ENCODE data around the gene CSGALNACT2. TPM values are rescaled to one million over a fixed set of nuclear protein-coding genes. Genes with fewer than 3 reads are reported as not detected.

The CSGALNACT2 gene
- polyA plus RNA-seq, 1 of the 3 experiments (the other 2 are of a cell fraction) = 11.5 TPM

DNA sequence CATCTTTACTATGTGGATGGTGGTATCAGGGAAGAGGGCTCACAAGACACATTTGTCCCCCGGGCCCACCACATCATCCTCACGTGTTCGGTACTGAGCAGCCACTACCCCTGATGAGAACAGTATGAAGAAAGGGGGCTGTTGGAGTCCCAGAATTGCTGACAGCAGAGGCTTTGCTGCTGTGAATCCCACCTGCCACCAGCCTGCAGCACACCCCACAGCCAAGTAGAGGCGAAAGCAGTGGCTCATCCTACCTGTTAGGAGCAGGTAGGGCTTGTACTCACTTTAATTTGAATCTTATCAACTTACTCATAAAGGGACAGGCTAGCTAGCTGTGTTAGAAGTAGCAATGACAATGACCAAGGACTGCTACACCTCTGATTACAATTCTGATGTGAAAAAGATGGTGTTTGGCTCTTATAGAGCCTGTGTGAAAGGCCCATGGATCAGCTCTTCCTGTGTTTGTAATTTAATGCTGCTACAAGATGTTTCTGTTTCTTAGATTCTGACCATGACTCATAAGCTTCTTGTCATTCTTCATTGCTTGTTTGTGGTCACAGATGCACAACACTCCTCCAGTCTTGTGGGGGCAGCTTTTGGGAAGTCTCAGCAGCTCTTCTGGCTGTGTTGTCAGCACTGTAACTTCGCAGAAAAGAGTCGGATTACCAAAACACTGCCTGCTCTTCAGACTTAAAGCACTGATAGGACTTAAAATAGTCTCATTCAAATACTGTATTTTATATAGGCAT, 9.1 kb upstream of the CSGALNACT2 start:
- peaks cover 4 to 36% of the 10 kb centered on the region in 2 experiments; a peak in 3 of 4 replicates for H3K4me1 ChIP-seq (ENCODE audit: control insufficient read depth in 1 of 2, insufficient read depth in 2 of 2, low read depth in 1 of 2, low read length in 1 of 2)
- TF ChIP-seq POLR2AphosphoS5 (IDR thresholded peaks at IDR 0.05; ENCODE audit: low read depth, low read length) (peak; percentile 60; the same call in 1 of the 2 replicates), GATA2 (CRISPR knock-in tag; IDR thresholded peaks at IDR 0.05) (no peak), MAX (IDR thresholded peaks at IDR 0.05; ENCODE audit: low read depth) (peak; percentile 59; the same call in 1 of the 2 replicates), RFX5 (IDR thresholded peaks at IDR 0.05; ENCODE audit: low read length) (no peak), EP300 (IDR thresholded peaks at IDR 0.05; ENCODE audit: borderline replicate concordance in 1 of 2, low read depth in 1 of 2, low read length in 1 of 2) (peak in 1 of 2 experiments; percentile 46; a peak in 1 of 4 replicates), REST (IDR thresholded peaks at IDR 0.05; ENCODE audit: low read depth, low read length) (0 out of 2 replicates have a peak, but pooled peaks have one; percentile 26), TEAD4 (IDR thresholded peaks at IDR 0.05; ENCODE audit: borderline replicate concordance, insufficient read depth) (peak; percentile 50; the same call in 1 of the 2 replicates), FOSL2 (IDR thresholded peaks at IDR 0.05; ENCODE audit: borderline replicate concordance, low read depth) (peak; percentile 85), TAF1 (IDR thresholded peaks at IDR 0.05; ENCODE audit: borderline replicate concordance, low read depth, low read length) (peak; percentile 27; the same call in 1 of the 2 replicates), TCF12 (IDR thresholded peaks at IDR 0.05) (peak; percentile 93), JUND (IDR thresholded peaks at IDR 0.05) (peak; percentile 83), ELF1 (IDR thresholded peaks at IDR 0.05) (no peak), RXRA (IDR thresholded peaks at IDR 0.05; ENCODE audit: borderline replicate concordance, low read depth) (no peak)
- TF ChIP-seq, protein P1, sequence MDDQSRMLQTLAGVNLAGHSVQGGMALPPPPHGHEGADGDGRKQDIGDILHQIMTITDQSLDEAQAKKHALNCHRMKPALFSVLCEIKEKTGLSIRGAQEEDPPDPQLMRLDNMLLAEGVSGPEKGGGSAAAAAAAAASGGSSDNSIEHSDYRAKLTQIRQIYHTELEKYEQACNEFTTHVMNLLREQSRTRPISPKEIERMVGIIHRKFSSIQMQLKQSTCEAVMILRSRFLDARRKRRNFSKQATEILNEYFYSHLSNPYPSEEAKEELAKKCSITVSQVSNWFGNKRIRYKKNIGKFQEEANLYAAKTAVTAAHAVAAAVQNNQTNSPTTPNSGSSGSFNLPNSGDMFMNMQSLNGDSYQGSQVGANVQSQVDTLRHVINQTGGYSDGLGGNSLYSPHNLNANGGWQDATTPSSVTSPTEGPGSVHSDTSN (IDR thresholded peaks at IDR 0.05) = peak; percentile 80
- TF ChIP-seq, protein P2, sequence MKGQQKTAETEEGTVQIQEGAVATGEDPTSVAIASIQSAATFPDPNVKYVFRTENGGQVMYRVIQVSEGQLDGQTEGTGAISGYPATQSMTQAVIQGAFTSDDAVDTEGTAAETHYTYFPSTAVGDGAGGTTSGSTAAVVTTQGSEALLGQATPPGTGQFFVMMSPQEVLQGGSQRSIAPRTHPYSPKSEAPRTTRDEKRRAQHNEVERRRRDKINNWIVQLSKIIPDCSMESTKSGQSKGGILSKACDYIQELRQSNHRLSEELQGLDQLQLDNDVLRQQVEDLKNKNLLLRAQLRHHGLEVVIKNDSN (IDR thresholded peaks at IDR 0.05; ENCODE audit: borderline replicate concordance, low read depth) = no peak
- H3K9me3 ChIP-seq = no peaks in the 10 kb centered on the region
- H3K9ac ChIP-seq = no peak overlapping the region
- CTCF ChIA-PET = no interaction called here
- no peaks in the 10 kb centered on the region for H4K20me1 ChIP-seq (ENCODE audit: insufficient read depth)
- no peak overlapping the region for H3K4me3 ChIP-seq (ENCODE audit: low read depth in 2 of 2, low read length in 1 of 2)
- H3K27me3 ChIP-seq (ENCODE audit: insufficient read depth) = no peaks in the 10 kb centered on the region
- peak overlapping the region; percentile 72 to 86 for H3K27ac ChIP-seq (ENCODE audit: low read depth in 2 of 2, low read length in 1 of 2)
- POLR2A ChIA-PET = interaction anchor here (0.8 kb wide), 1 partner anchor 9 kb away, joined by 3 read pairs; the partner anchor contains the start of gene CSGALNACT2
- H3K79me2 ChIP-seq (ENCODE audit: insufficient read depth) = no peaks in the 10 kb centered on the region
- 59% methylated on average over 5 of the region's 6 CpGs for WGBS (ENCODE audit: low lambda C conversion rate)
- peaks cover 0 to 16% of the 10 kb centered on the region in 2 experiments for H3K36me3 ChIP-seq (replicated peaks in 1 of 2; ENCODE audit: control insufficient read depth in 1 of 2, insufficient read depth in 2 of 2, low read length in 1 of 2)
- peak overlapping the region; percentile 36; the same call in 1 of the 2 replicates for H3K4me2 ChIP-seq
- peak; percentile 32 for DNase-seq
- H3F3A ChIP-seq (replicated peaks; ENCODE audit: insufficient read depth) = no peaks in the 10 kb centered on the region
- H3K9me2 ChIP-seq = no peaks in the 10 kb centered on the region
- no peak overlapping the region for H2AFZ ChIP-seq (ENCODE audit: low read depth)

Data from SK-N-SH (cell line).